HG03521 (cell line): Measurements from ENCODE around the gene LRP1B.
"Not testable (repeated sequence)": the region's sequence is repeated elsewhere in the genome, so short reads cannot be mapped to it uniquely, and the experiment has no call there.

Experiments used
- ATAC-seq: cut with Tn5 transposase; IDR thresholded peaks from one replicate; pipeline ENCODE4 v1.9.1; 2021; ENCODE audit warnings: mild to moderate bottlenecking, moderate library complexity; ENCODE audit not compliant: unreplicated experiment

Gene LRP1B

DNA sequence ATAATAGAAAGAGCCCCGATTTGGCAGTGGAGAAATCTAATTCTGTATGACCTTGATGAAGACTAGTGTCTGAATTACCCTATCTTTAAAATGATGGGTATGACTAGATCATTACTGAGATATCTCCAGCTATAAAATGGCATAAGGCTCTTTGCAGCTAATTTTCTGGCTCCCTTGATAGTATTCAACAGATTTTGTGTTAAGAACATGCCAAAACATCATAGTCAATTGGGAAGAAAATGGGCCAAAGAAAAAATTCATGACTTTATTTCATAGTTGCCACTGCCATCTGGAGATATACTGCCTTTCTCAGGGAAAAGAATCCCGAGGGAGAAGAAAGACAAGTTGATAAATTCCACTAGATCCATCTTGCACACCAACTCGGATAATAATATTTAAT, 1618.7 kb downstream of the LRP1B start:
- no peak for ATAC-seq

DNA sequence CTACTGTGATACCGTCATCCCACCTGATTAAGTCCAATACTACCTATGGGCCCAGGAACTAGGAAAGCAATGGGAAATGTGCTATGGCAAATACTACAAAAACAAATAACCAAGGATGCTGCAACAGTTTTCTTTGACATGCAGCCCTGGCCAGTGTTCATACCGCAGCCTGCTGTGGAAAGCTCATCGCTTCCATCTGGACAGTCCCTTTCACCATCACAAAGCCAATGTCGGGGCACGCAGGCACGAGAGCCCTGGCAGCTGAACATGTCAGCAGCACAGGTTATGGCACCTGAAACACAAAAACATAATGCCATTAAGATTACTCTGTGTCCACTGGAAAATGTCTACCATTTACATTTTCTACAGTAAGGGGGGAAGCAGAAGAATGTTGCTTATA, 1621.1 kb downstream of the LRP1B start:
- ATAC-seq: no peak

DNA sequence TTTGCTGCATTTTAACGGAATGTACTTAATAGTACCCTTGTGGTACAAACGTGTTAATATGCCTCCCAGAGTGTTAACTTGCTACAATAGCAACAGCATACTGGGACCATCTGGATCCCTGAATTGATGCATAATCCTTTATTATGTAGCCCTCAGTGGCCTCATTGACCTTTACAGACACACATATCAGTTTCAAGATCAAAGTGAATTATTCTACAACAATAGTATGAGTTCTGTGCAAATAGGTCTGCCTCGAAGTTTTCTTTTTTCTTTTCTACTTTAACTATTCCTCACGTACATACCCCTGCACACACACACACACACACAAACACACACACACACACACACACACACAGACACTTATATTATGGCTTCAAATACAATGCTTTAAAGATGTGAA, 1622.1 kb downstream of the LRP1B start:
- ATAC-seq: no peak

DNA sequence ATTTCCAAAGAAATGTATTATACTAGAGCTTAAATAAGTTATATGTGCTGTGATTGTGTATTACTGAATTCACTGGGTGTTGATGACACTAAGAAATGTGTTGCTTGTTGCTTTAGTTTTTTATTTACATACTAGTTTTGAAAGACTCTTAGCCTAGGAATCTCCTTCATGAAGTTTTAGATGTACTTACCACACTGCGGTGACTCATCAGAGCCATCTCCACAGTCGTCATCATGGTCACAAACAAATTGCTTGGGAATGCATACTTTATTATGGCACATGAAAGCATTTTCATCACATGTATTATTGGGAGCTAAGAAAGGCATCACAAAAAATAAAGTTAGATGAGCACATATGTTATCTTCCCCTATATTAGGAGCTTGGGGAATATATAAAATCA, 1624.2 kb downstream of the LRP1B start:
- ATAC-seq: no peak

DNA sequence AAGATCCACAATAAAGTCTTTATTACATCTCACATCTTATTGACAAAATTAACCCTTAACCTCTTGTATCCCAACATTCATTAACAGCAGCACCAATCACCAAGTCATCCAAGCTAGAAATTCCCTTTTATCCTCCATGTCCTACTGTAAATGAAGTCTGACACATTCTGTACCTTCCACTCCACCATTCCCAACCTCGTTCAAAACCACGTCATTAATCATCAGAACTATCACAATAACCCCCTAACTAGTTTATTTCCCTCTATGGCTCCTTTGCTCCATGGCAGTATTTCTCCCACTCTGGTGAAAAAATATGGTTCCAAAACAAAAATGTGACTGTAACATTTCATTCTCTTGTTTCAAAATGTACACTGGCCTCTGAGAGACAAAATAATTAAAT, 1626.2 kb downstream of the LRP1B start:
- no peak for ATAC-seq

DNA sequence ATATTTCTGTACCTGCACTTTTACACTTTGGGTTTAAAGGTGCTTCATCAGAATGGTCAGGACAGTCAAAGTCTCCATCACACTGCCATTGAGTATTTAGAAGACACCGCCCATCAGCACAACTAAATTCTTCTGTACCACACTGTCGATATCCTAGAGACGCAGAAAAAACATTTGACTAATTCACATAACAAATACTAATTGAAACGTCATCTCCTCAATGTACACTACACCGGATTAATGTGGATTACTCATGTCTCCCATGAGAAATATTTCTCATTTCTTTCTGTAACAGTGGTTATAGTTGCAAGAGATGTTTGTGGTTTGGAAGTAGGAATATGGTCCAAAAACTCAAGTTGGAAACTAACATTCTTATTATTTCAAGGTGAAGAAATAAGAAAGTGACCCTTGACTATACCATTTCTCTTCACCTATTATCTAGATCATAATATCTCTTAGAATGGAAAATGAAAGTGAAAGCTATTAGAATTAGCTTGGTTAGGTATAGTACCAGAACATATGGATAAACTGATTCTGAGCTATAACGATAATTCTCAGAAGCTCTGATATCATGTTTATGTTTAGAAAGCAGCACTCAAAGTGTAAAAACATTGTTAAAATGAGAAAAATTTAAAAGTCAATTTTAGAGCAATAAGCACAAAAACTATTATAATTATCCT, 1627.7 kb downstream of the LRP1B start:
- no peak for ATAC-seq

DNA sequence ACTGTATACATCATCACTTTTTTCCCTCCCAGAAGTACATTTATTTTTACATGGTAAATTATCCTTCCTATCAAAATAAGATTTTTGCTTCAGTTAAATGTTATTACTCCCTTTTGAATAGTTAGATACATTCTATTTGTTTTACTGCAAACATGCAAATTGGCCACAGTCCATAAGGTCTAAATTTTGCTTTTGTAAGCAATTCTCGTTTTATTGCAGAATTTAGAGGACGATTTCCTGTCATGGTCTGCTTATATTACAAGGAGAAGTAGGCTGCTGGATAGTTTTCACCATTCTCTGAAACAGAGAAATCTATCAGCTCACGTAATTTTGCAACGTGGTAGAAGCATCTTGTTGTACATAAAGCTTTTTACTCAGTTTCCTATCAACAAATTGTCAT, 1632.5 kb downstream of the LRP1B start:
- ATAC-seq: no peak

DNA sequence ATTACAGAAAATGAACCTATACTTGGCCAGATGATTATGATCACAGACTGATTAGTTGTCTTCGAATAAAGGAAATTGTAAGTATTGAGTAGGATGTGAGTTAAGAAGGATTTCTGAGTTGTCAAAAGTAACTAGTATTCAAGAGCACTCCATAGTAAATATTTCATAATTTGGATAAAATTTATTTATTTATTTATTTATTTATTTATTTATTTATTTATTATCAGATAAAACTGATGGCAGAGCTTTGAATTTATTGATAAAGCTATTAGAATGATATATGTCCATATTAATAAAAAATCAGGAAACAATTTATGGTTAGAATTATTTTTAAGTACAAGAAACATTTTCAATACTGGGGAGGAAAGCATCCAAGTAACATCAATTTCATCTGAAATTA, 1634.1 kb downstream of the LRP1B start:
- no peak for ATAC-seq

DNA sequence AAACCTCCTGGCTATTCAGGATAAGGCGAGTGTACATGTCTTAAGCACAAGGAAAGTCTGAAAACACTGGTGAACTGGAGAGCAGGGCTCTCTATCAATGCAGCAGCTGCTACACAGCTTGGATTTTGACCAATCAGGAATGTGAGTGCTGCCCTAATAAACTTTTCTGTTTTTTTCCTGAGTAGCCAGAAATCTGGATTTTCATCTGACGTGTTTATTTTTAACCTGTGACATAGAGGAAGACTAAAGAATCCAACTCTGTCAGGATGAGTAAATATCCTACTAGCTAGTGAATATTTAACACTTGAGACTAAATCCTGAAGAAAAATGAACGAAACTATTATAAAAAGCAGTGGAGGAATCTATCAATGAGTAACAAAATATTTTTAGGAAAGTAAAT, 1638.9 kb downstream of the LRP1B start:
- no peak for ATAC-seq

DNA sequence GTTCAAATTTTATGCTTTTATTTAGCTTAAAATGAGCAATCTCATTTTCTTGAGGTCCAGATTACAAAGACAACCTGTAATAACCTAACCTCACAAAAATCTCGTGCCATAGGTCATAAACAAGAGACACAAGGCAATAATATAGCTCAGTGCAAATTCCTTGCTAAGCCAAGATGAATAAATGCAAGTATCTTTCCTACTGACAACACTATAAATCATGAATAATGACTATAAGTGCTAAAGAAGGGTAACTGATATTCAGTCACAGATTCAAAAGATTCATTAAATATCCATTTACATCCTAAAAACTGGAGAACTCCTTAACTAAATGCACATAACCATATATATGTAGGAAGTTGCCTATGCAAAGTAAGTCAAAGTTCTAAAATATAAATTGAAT, 1641.6 kb downstream of the LRP1B start:
- no peak for ATAC-seq

DNA sequence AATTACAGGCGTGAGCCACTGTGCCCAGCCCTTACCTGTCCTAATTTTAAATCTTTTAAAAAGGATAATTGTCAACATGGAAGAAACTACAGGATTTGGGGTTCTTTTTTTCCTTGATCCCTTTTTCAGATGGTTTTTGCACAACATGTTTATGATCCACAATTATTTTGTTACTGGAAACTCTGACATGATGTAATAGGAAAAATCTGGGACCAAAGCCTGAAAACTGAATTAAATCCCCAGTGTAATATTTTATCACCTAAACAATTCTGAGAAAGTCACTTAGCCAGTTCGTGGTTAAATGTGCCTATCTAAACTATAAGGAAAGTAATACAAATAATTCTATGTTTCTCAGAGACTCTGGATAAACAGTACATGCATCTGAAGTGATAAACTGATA, 1649.7 kb downstream of the LRP1B start:
- ATAC-seq: no peak

DNA sequence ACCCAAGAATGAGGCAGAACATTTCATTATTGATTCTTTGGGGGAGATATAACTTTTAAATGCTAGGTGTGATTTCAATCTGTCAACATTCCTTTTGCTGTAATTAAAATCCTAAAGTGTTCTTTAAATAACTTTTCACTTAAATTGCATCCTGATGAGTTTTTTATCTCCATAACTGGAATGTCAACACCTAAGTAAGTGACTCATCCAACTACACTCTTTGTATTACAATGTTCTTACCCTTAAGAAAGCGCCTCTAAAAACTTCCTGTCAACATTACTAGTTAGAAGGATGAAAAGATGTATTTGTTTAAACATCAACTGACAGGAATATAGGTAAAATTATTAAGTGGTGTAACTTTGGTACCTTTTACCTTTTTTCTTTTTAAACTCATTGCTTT, 1657.0 kb downstream of the LRP1B start:
- ATAC-seq: no peak

DNA sequence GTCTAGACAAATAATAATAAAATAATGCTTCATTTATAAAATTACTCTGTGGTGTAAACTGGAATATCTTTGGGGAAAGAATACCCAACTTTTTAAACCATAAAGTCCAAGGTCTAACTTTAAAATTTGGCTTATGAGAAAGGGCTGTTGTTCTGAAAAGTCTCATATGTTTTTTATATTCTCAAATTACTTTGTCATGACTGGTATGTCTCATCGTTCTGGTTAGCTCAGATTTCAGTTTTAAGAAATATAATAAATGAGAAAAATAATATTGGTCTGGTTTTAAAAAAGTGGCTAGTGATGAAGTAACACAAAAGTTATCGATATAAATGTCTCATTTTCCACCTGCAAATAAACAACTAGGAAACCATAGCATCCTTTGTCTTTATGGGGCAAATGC, 1658.1 kb downstream of the LRP1B start:
- ATAC-seq: no peak

DNA sequence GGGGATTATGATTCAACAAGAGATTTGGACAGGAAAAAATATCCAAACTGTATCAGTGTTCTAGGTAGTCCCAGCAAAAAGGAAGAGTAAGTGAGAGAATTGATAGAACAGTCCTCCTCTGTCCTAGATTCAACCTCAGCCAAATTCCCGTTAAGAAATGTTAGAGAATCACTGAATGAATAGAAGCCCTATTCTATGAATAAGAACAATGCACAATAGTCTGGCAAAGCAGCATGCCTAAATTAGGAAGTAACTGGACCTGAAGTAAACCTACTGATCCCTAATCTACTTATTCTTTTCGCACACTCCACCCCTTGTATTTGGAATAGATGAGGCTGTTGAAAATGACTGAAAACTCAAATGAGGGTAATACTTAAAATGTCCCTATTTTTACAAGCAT, 1665.5 kb downstream of the LRP1B start:
- no peak for ATAC-seq

DNA sequence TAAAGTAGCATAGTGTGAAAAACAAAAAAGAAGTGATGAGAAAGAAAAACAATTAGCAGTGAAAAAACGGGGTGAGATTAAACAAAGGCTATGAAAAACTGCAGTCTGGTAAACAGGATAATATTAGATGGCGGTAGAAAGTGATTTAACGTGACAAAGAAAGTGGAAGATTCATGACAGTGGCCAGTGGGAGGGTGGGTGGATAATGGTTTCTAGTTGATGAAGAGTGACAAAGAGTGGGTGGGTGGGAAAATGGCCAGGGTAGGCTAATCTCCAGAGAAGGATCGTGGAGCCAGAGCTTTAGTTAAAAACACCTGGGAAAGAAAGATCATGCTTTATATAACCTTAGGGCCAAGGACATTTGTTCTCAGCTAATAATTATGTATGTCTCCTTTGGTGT, 1667.8 kb downstream of the LRP1B start:
- no peak for ATAC-seq

DNA sequence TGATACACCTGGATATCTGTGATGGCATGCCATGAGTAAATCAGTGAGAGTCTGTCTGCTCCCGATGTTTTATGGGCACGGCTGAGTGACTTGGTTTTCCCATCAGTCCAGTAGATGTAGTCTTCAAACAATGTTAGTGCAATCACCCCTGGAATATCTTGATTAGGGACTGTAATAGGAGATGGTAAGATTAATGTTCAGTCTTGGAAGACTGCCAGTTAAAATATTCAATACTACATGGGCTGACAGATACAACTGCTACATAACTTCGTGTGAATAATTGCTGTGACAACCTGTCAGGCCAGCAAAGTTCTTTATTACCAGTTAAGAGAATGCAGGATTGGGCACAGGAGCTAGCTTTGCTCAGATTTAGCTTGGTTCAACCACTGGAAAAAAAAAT, 1673.3 kb downstream of the LRP1B start:
- no peak for ATAC-seq

DNA sequence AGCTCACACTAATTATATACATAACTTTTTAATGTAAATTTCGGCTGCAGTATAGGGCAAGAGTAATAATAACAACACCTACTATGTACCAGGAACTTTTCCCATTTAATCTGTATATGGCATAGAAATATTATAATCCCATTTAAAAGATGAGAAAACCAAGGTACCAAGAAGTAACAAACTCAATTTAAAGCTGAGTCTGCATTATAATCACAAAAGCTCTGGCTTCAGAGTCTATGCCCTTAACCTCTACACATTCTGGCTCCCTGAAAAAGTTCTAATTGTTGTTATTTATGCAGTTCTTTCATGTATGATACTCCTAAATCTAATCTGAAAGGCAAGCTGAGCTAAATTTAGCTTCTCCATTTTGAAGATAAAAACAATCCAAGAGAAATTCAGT, 1675.5 kb downstream of the LRP1B start:
- no peak for ATAC-seq

DNA sequence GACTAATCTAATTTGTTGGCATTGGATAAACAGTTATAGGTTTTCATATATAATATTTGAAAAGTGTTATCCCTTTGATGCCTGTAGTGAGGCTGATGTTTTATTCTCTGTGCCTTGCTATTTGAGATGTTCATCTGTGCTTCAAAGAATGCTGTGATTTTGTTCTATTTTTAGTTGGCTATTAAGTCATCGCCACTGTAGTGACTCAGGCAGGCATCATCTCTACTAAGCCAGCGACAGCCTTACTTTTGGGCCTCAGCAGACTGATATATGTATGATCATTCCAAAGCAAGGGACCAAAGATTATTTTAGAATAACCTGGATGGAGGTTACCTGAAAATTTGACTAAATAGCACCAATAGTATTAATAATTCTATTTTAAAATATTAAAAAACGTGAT, 1676.1 kb downstream of the LRP1B start:
- ATAC-seq: no peak

DNA sequence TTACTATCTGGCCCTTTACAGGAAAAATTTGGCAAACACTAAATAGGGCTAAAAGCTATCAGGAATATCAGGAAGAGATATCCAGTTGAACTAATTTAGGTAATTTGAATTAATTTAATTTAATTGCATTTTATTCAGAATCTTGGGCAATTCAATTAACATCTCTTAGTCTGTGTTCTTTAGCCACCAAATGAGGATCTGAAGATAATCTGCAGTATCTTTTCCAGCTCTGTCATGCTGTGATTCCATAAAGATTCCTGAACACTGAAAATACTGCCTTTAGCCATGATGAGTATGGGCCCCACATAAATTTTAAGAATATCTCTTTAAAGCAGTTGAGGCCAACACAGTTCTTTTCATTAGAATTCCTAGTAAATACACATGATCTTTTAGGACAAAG, 1679.5 kb downstream of the LRP1B start:
- ATAC-seq: no peak

DNA sequence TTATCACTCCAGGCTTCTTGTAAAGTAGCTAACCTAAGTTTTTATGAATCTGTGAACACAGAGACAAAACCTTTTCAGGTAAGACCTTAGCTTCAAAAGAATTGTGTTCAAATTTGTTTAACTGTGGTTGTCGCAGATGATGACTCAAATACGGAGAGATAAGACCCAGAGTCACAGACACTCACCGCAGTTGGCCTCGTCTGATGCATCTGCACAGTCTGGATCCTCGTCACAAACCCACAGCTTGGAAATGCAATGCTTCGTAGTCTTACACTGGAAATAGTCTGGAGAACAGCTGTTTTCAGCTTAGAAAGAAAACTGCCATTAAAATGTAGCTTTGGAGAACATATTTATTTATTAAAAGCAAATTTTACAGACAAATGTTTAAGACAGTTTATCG, 1688.5 kb downstream of the LRP1B start:
- ATAC-seq: no peak

DNA sequence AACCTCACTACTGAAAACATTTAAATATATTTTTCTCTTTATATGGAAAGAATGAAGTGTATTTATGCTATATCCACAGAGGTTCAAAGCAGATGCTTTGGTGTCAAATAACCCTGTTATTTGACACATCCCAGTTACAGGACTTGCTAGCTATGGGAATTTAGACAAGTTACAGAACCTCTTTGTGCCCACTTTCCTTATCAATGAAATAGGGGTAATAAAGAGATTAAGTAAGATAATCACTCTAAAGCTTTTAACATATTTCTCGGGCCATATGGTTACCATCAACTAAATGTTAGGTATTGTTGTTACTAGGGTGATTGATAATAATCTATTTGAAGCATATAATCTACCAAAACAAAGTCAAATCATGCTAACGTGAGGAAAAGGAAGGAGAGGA, 1690.0 kb downstream of the LRP1B start:
- no peak for ATAC-seq

DNA sequence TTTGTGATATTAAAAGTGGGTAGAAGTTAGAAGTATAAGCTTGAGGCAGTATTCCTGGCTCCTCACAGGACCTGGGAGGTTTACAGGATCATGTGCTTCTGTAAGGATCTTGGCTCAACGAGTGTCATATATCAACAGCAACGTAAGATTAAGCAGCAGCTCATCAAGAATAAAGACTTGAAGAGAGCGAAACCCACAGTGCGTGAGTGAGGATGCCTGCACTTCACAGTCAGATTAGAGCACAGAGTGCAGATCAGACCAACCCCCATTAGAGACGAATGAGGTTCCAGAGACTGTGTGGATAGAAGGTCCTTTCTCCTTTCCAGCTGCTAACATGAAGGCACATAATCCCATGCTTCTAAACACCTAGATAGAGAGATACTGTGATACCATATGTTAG, 1693.9 kb downstream of the LRP1B start:
- ATAC-seq: no peak

DNA sequence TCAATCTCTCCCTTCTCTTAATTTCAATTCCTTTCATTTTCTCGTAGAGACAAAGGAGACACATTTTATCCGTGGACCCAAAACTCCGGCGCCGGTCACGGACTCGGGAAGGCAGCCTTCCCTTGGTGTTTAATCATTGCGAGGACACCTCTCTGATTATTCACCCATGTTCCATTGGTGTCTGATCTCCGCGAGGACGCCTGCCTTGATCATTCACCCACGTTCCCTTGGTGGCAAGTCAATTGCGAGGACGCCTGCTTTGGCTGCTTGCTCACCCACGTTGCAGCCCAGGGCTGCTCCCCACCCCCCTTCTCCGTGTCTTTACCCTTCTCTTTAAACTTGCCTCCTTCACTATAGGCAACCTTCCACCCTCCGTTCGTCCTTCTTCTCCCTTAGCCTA, 1703.8 kb downstream of the LRP1B start:
- ATAC-seq: not testable (repeated sequence)

DNA sequence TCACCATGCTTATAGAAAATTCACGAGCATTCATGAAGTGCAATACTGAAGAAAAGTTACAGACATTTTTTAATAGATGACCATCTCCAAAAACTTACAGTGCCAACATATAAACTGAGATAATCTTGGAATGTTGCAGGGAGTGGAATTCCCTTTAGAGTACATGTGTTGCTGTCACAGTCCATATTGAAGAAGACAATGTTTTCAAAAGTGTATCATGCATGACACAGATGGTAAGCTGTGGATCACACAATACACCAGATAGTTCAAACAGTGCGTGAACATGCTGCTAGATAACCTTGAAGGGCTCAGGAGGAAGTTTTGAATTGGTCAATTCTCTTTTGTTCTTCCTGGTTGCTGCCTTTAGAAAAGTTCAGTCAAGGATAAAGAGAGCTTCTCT, 1706.3 kb downstream of the LRP1B start:
- ATAC-seq: no peak
